ENCODE measurements around the gene EMILIN3.
A peak's percentile ranks its signal among the peaks of the same experiment; 100 is the strongest.

EMILIN3 gene

GRCh38 chr20:41330941-41331340 is 35.7 kb downstream of the EMILIN3 start:
- DNase-seq (ENCODE audit: insufficient read length, low spot score) (no peak), FAIRE-seq (no peak)
- TF ChIP-seq POLR2A (IDR thresholded peaks at IDR 0.05; ENCODE audit: low read depth, low read length) (no peak), TAF1 (IDR thresholded peaks at IDR 0.05; ENCODE audit: low read depth, low read length) (no peak), POLR2AphosphoS5 (IDR thresholded peaks at IDR 0.05; ENCODE audit: low read depth, low read length) (no peak), SPI1 (IDR thresholded peaks at IDR 0.05; ENCODE audit: low read depth, low read length) (no peak), PAX5 (IDR thresholded peaks at IDR 0.05; ENCODE audit: insufficient read depth, low read length, severe bottlenecking) (no peak), POU2F2 (IDR thresholded peaks at IDR 0.05; ENCODE audit: low read depth, low read length) (no peak)

- no peak for DNase-seq (ENCODE audit: insufficient read length, low spot score)
Measured at GRCh38 chr20:41330343-41330720, 36.3 kb downstream of the EMILIN3 start.

DNA sequence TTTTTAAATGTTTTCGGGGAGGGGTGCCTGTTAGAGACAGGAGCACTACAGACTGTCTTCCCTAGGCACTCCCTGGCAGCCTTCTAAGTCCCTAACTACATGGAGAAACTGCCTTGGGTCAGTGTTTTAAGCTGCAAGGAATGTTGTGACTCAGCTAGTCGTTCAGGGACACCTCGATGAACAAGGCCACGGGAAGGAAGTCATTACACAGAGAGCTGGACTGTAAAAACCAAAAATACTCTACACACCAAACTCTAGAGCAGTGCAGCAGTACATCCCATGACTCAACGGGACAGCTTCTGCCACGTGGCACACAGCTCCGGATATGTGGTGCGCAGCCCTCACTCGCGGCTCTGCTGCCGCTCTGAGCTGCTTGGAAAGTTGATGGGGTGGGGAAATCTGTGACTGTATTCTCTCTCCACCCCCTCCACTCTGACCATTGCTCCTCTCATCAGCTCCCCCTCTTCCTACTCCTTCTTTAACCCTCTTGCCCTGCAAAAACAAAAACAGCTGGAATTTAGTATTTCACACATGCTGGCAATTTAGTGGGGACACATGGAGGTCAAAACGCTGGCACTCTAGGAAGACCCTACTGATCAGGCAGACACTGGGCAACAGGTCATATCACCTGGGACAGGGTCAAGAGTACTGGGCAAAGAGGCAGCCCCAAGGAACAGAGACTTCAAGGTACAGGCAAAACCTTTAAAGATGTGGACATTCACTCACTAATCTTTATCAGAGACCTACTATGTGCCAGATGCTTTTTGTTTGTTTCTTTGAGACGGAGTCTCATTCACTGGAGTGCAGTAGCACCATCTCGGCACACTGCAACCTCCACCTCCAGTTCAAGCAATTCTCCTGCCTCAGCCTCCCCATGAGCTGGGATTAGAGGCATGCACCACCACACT is 36.9 kb downstream of the EMILIN3 start:
- DNase-seq (ENCODE audit: insufficient read length, low spot score) (no peak), FAIRE-seq (peak; percentile 86)
- TF ChIP-seq TAF1 (IDR thresholded peaks at IDR 0.05; ENCODE audit: low read depth, low read length) = no peak
- TF ChIP-seq POLR2A (IDR thresholded peaks at IDR 0.05; ENCODE audit: low read depth, low read length) = no peak
- TF ChIP-seq POLR2AphosphoS5 (IDR thresholded peaks at IDR 0.05; ENCODE audit: low read depth, low read length) = no peak
- TF ChIP-seq POU2F2 (IDR thresholded peaks at IDR 0.05; ENCODE audit: low read depth, low read length) = no peak
- no peak for TF ChIP-seq SPI1 (IDR thresholded peaks at IDR 0.05; ENCODE audit: low read depth, low read length)
- TF ChIP-seq PAX5 (IDR thresholded peaks at IDR 0.05; ENCODE audit: insufficient read depth, low read length, severe bottlenecking) = no peak

More at GRCh38 chr20:41330343-41330720, 36.3 kb downstream of the EMILIN3 start:
- FAIRE-seq = no peak
- TF ChIP-seq POLR2AphosphoS5 (IDR thresholded peaks at IDR 0.05; ENCODE audit: low read depth, low read length) (no peak), POU2F2 (IDR thresholded peaks at IDR 0.05; ENCODE audit: low read depth, low read length) (no peak), TAF1 (IDR thresholded peaks at IDR 0.05; ENCODE audit: low read depth, low read length) (no peak), SPI1 (IDR thresholded peaks at IDR 0.05; ENCODE audit: low read depth, low read length) (no peak), POLR2A (IDR thresholded peaks at IDR 0.05; ENCODE audit: low read depth, low read length) (no peak), PAX5 (IDR thresholded peaks at IDR 0.05; ENCODE audit: insufficient read depth, low read length, severe bottlenecking) (no peak)

DNA sequence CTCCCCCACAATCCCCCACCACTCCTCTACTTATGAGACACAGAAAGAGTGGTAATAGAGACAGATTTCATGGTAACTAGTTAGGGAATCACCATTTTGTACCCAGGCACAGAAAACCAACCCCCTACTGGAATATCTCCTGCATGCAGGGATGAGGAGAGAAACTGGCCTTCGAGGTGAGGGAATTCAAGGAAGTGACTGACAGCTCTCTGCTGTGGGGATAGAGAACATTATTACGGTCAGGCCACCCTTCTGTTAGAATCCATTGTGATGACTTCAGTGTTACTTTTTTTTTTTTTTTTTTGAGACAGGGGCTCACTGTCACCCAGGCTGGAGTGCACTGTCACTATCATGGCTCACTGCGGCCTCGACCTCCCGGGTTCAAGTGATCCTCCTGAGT is 39.4 kb downstream of the EMILIN3 start:
- DNase-seq (ENCODE audit: insufficient read length, low spot score) (no peak), FAIRE-seq (no peak)
- no peak for TF ChIP-seq POLR2AphosphoS5 (IDR thresholded peaks at IDR 0.05; ENCODE audit: low read depth, low read length)
- no peak for TF ChIP-seq TAF1 (IDR thresholded peaks at IDR 0.05; ENCODE audit: low read depth, low read length)

DNA sequence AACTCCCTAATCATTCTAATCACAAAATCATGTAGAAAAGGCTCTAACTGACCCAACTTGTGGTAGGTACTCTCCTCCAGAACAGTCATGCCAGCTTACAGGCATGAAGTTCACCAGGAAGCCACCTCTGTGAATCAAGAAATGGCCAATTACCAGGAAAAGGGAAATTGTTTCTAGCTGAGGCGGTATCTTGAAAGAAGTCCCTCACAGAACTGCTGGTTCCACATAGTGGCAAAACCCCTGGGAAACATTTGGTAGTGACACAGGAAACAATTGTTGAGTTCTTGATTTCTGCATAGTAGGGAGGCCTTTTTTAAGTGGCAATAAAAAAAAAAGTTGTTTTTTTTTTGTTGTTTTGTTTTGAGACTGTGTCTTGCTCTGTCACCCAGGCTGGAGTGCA is 45.6 kb downstream of the EMILIN3 start:
- FAIRE-seq (no peak), DNase-seq (ENCODE audit: insufficient read length, low spot score) (no peak)
- TF ChIP-seq POU2F2 (IDR thresholded peaks at IDR 0.05; ENCODE audit: low read depth, low read length) (no peak), TAF1 (IDR thresholded peaks at IDR 0.05; ENCODE audit: low read depth, low read length) (no peak), SPI1 (IDR thresholded peaks at IDR 0.05; ENCODE audit: low read depth, low read length) (no peak), POLR2AphosphoS5 (IDR thresholded peaks at IDR 0.05; ENCODE audit: low read depth, low read length) (no peak), PAX5 (IDR thresholded peaks at IDR 0.05; ENCODE audit: insufficient read depth, low read length, severe bottlenecking) (no peak), POLR2A (IDR thresholded peaks at IDR 0.05; ENCODE audit: low read depth, low read length) (no peak)

DNA sequence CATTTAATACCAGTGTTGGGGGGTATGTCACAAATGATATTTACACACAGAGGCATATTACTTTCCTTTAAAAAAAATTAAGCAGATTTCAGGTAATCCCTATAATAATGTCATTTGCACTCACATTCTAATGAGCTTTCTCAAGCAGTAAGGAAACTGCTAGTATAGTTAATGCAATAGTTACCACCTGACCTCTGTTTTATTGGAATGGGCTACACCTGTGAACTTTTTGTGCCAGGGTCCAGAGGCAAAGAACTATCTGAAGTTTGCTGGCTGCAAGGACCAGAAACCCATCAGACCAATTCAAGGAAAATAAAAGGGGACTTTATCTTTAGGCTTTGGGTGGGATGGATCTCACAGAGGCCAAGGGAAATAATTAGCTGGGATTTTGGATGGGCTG is 46.2 kb downstream of the EMILIN3 start:
- DNase-seq (ENCODE audit: insufficient read length, low spot score) = no peak
- no peak for FAIRE-seq
- TF ChIP-seq SPI1 (IDR thresholded peaks at IDR 0.05; ENCODE audit: low read depth, low read length) = no peak
- TF ChIP-seq POLR2AphosphoS5 (IDR thresholded peaks at IDR 0.05; ENCODE audit: low read depth, low read length) = no peak
- no peak for TF ChIP-seq POLR2A (IDR thresholded peaks at IDR 0.05; ENCODE audit: low read depth, low read length)
- TF ChIP-seq POU2F2 (IDR thresholded peaks at IDR 0.05; ENCODE audit: low read depth, low read length) = no peak
- no peak for TF ChIP-seq TAF1 (IDR thresholded peaks at IDR 0.05; ENCODE audit: low read depth, low read length)
- TF ChIP-seq PAX5 (IDR thresholded peaks at IDR 0.05; ENCODE audit: insufficient read depth, low read length, severe bottlenecking) = no peak

GRCh38 chr20:41318271-41318649 is 48.4 kb downstream of the EMILIN3 start:
- DNase-seq (ENCODE audit: insufficient read length, low spot score) (no peak), FAIRE-seq (no peak)
- TF ChIP-seq SPI1 (IDR thresholded peaks at IDR 0.05; ENCODE audit: low read depth, low read length) (no peak), PAX5 (IDR thresholded peaks at IDR 0.05; ENCODE audit: insufficient read depth, low read length, severe bottlenecking) (no peak), POLR2AphosphoS5 (IDR thresholded peaks at IDR 0.05; ENCODE audit: low read depth, low read length) (no peak)

DNA sequence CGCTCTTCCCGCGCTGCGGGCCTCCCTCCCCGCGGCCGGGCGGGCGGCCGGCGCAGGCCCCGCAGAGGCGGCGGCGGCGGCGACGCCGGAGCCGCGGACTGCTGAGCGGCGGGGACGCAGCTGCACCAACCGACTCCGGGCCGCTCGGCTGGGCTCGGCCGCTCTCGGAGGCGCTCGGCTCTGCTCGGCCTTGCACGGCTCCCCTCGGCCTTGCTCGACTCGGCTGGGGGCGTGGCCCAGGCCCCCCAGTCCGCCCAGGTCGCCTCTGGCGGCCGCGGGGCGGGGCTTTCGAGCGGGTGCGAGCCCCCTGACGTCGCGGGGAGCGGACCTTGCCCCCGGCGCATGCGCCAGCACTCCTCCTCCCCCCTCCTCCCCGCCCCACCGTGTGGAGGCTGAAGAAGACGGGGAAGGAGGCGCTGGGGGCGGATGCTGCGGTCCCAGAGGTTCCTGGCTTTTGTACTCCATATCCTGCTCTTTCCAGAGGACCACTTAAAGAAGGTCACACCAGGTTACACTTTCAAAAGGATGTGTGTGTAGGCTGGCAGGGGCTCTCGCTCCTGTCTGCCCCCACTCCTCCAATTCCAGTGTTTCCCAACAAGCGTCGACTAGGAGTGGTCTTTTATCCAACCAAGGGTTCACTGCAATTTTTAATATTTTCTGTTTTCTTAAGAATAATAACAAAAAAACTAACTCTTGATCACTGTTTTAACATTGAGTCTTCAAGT is 48.9 kb downstream of the EMILIN3 start, which contains the start of gene ZHX3:
ZHX3 (minus strand) TSS at position 186 of the 725 bp plus-strand sequence. CDS start 112,815 bp downstream, outside the sequence.
- FAIRE-seq (peak; percentile 97), DNase-seq (ENCODE audit: insufficient read length, low spot score) (peak; percentile 96)
- TF ChIP-seq POLR2A (IDR thresholded peaks at IDR 0.05; ENCODE audit: low read depth, low read length) = peak; percentile 36; the same call in 1 of the 2 replicates
- no peak; the same call in 1 of the 2 replicates for TF ChIP-seq POLR2AphosphoS5 (IDR thresholded peaks at IDR 0.05; ENCODE audit: low read depth, low read length)

DNA sequence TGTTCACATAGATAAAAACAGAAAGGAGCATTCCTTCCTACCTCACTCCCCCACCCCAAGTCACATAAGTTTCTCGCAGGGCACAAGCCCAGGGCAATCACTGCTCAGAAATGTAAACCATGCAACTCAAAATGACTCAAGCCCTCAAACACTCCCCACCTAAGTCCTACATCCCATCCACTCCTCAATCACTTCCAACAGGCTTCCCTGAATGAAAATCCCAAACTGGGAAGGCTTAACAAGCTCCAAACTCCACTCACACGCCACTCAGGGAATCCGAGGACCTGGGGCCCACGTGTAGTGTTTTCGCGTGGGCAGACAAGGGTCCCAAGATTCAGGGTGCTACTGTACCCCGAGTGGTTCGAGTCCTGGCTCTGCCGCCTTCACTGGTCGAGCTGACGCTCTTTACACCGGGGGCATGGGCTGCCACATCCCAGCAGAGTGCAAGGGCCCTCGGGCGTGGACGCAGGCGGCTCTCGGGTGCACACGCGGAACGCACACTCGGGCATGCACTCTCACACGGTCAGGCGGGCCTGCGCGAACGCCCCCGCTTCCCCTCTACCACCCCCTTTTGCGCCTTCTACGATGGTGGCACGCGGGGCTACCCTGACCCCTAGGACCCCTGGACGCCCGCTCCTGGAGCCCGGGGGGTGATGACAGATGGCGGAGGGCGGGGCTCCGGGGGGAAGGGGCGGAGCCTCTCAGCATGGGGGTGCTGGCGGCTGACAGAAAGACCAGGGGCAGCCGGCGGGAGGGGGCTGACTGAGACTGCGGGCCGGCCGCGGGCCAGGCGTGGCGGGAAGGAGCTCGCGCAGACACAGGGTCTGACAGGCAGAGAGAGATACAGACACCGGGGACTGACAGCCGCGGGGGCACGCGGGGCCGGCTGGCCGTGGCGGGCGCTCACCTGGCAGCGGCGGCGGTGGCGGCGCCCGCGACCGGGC is 49.7 kb downstream of the EMILIN3 start:
- TF ChIP-seq POLR2A (IDR thresholded peaks at IDR 0.05; ENCODE audit: low read depth, low read length) (no peak), POLR2AphosphoS5 (IDR thresholded peaks at IDR 0.05; ENCODE audit: low read depth, low read length) (no peak), PAX5 (IDR thresholded peaks at IDR 0.05; ENCODE audit: insufficient read depth, low read length, severe bottlenecking) (no peak), SPI1 (IDR thresholded peaks at IDR 0.05; ENCODE audit: low read depth, low read length) (no peak), POU2F2 (IDR thresholded peaks at IDR 0.05; ENCODE audit: low read depth, low read length) (no peak)
- DNase-seq (ENCODE audit: insufficient read length, low spot score) (peak; percentile 79), FAIRE-seq (peak; percentile 26)
